Measurements from ENCODE around the gene ZNF532.

DNA sequence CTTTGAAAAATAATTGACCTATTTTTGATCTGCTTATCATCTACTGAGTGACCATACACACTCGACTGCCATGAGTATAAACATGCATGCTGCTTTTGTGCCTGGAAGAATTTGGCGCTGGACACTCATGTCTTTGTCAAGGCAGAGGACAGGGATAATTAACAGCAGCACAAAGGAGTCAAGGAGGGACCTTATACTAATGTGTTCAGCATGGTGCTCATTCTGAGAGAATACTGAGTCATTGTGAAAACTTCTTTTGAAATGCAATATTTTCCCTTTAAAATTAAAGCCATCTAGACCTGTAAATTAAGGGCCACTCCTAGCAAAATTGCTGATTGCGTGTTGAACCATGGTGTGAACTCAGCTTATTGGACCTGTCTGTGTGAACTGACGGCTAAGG is 116.3 kb downstream of the ZNF532 start:
- TF ChIP-seq, protein P1, sequence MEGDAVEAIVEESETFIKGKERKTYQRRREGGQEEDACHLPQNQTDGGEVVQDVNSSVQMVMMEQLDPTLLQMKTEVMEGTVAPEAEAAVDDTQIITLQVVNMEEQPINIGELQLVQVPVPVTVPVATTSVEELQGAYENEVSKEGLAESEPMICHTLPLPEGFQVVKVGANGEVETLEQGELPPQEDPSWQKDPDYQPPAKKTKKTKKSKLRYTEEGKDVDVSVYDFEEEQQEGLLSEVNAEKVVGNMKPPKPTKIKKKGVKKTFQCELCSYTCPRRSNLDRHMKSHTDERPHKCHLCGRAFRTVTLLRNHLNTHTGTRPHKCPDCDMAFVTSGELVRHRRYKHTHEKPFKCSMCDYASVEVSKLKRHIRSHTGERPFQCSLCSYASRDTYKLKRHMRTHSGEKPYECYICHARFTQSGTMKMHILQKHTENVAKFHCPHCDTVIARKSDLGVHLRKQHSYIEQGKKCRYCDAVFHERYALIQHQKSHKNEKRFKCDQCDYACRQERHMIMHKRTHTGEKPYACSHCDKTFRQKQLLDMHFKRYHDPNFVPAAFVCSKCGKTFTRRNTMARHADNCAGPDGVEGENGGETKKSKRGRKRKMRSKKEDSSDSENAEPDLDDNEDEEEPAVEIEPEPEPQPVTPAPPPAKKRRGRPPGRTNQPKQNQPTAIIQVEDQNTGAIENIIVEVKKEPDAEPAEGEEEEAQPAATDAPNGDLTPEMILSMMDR (IDR thresholded peaks at IDR 0.05; ENCODE audit: insufficient read depth, low read length) = no peak
- TF ChIP-seq POLR2AphosphoS5 (IDR thresholded peaks at IDR 0.05; ENCODE audit: low read depth) (no peak), GABPA (IDR thresholded peaks at IDR 0.05; ENCODE audit: low read depth) (no peak)
- TF ChIP-seq, protein P2, sequence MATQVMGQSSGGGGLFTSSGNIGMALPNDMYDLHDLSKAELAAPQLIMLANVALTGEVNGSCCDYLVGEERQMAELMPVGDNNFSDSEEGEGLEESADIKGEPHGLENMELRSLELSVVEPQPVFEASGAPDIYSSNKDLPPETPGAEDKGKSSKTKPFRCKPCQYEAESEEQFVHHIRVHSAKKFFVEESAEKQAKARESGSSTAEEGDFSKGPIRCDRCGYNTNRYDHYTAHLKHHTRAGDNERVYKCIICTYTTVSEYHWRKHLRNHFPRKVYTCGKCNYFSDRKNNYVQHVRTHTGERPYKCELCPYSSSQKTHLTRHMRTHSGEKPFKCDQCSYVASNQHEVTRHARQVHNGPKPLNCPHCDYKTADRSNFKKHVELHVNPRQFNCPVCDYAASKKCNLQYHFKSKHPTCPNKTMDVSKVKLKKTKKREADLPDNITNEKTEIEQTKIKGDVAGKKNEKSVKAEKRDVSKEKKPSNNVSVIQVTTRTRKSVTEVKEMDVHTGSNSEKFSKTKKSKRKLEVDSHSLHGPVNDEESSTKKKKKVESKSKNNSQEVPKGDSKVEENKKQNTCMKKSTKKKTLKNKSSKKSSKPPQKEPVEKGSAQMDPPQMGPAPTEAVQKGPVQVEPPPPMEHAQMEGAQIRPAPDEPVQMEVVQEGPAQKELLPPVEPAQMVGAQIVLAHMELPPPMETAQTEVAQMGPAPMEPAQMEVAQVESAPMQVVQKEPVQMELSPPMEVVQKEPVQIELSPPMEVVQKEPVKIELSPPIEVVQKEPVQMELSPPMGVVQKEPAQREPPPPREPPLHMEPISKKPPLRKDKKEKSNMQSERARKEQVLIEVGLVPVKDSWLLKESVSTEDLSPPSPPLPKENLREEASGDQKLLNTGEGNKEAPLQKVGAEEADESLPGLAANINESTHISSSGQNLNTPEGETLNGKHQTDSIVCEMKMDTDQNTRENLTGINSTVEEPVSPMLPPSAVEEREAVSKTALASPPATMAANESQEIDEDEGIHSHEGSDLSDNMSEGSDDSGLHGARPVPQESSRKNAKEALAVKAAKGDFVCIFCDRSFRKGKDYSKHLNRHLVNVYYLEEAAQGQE (IDR thresholded peaks at IDR 0.05; ENCODE audit: insufficient replicate concordance, low read depth) = no peak

All from HL-60 (cell line).